ENCODE results near the gene C6orf47. TPM values are rescaled to one million over a fixed set of nuclear protein-coding genes. Genes with fewer than 3 reads are reported as not detected.

Gene C6orf47
- total and polyA plus RNA-seq, 2 of the 8 experiments (the other 6 are each of a cell fraction or from before 2014, with no cell fraction given) = 4.7 to 14.6 TPM

DNA sequence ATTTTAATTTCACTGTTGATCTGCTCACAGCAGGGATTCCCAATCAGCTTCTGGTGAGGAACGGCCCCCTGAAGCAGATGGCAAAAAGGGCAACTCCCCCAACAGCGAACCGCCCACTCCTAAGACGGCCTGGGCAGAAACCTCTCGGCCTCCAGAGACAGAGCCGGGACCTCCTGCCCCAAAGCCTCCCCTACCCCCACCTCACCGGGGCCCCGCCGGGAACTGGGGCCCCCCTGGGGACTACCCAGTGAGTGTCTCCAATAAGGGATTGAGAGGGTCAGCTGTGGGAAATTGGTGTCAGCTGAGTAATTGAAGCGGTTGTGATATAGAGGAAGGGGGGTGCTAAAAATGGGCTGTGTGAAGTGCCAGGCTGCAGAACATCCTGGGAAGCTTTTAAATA is 33.6 kb downstream of the C6orf47 start:
- DNase-seq (ENCODE audit: low read depth in 1 of 2, low spot score in 2 of 2) (no peak), FAIRE-seq (no peak)
- H3K9me3 ChIP-seq (ENCODE audit: insufficient read depth in 2 of 2, low read depth in 1 of 2, low read length in 1 of 2) = no peaks in the 10 kb centered on the region
- no peak overlapping the region for H2BK15ac ChIP-seq (ENCODE audit: low read length)
- no peak overlapping the region for H2AFZ ChIP-seq (ENCODE audit: low read length)
- H3K4me3 ChIP-seq (ENCODE audit: extremely low read depth in 1 of 4, insufficient read depth in 2 of 4, low read depth in 3 of 4, low read length in 4 of 4) = no peak overlapping the region
- H3K18ac ChIP-seq (ENCODE audit: extremely low read depth, low read length) = no peak overlapping the region
- H3K23ac ChIP-seq (ENCODE audit: insufficient read length) = no peak overlapping the region
- no peak overlapping the region for H3K4ac ChIP-seq (replicated peaks; ENCODE audit: insufficient read length, low read depth, low read length)
- H2BK120ac ChIP-seq (replicated peaks; ENCODE audit: low read depth, low read length) = no peak overlapping the region
- no peak overlapping the region for H4K91ac ChIP-seq (replicated peaks; ENCODE audit: insufficient read length, low read length)
- no peaks in the 10 kb centered on the region for H3K27me3 ChIP-seq (replicated peaks in 1 of 4; ENCODE audit: control insufficient read depth in 3 of 4, extremely low read depth in 1 of 4, insufficient read depth in 3 of 4, low read length in 3 of 4)
- no peak overlapping the region for H3K9ac ChIP-seq (replicated peaks in 1 of 4; ENCODE audit: extremely low read depth in 1 of 4, low read depth in 3 of 4, low read length in 3 of 4)
- no peak overlapping the region for H3K27ac ChIP-seq (ENCODE audit: low read depth, low read length)
- ChIA-PET POLR2A (ENCODE audit: partially characterized antibody) (interaction anchor here (0.7 to 34.9 kb wide), 9 partner anchors 9 to 187 kb away, joined by 3 to 883 read pairs (median 5); partner anchors contain the start of genes AIF1, APOM, BAG6 and C6orf47), CTCF (ENCODE audit: partially characterized antibody) (interaction anchor here (0.8 to 3.2 kb wide), 5 partner anchors 8 to 25 kb away, joined by 3 to 10 read pairs (median 4); no protein-coding TSS in a partner anchor)
- peaks cover 21% of the 10 kb centered on the region; the same call in 1 of the 2 replicates for H3K79me1 ChIP-seq (ENCODE audit: low read depth, low read length)
- no peak overlapping the region for H4K5ac ChIP-seq (ENCODE audit: insufficient read length, low read depth, low read length)
- no peak overlapping the region for H3K4me2 ChIP-seq (ENCODE audit: insufficient read depth in 1 of 2, low read depth in 2 of 2, low read length in 2 of 2)
- H3K36me3 ChIP-seq (ENCODE audit: control insufficient read depth in 2 of 4, insufficient read depth in 4 of 4, low read length in 3 of 4) = peaks cover 78 to 98% (median 89%) of the 10 kb centered on the region in 4 experiments
- H3K56ac ChIP-seq (replicated peaks; ENCODE audit: insufficient read length, low read depth, low read length) = no peak overlapping the region
- peaks cover 17 to 37% of the 10 kb centered on the region in 2 experiments for H3K79me2 ChIP-seq (ENCODE audit: control insufficient read depth in 1 of 2, insufficient read depth in 2 of 2, low read length in 2 of 2)
- H4K20me1 ChIP-seq (replicated peaks in 1 of 2; ENCODE audit: control insufficient read depth in 1 of 2, insufficient read depth in 2 of 2, low read length in 2 of 2) = peaks cover 7 to 23% of the 10 kb centered on the region in 2 experiments
- no peak overlapping the region for H4K8ac ChIP-seq (ENCODE audit: extremely low read depth, insufficient read depth, low read length)
- H2BK5ac ChIP-seq (ENCODE audit: low read depth, low read length) = no peak overlapping the region
- 89% methylated on average over 10 of the region's 10 CpGs; no CpG with 5 or more reads in 1 of the 2 experiments for WGBS, 2 experiments (ENCODE audit: extremely low coverage in 1 of 2, insufficient coverage in 1 of 2, insufficient read length in 1 of 2, insufficient replicate concordance in 2 of 2, low coverage in 1 of 2, low lambda C conversion rate in 2 of 2, missing lambda C conversion rate in 1 of 2)
- no peak overlapping the region for H2AK5ac ChIP-seq (ENCODE audit: low read depth, low read length)
- no peaks in the 10 kb centered on the region; a peak in 1 of 7 replicates for H3K4me1 ChIP-seq (replicated peaks in 1 of 4; ENCODE audit: control insufficient read depth in 3 of 4, insufficient read depth in 4 of 4, low read length in 3 of 4)
- no peak overlapping the region for H3K14ac ChIP-seq (ENCODE audit: insufficient read length)
- H2BK12ac ChIP-seq (ENCODE audit: low read depth, low read length) = no peak overlapping the region
- H2BK20ac ChIP-seq (ENCODE audit: low read length) = no peak overlapping the region
- no peaks in the 10 kb centered on the region for H3K23me2 ChIP-seq (ENCODE audit: low read depth, low read length)
- TF ChIP-seq KDM1A (IDR thresholded peaks at IDR 0.05; ENCODE audit: borderline replicate concordance, low read length) (no peak), CBX8 (IDR thresholded peaks at IDR 0.05; ENCODE audit: borderline replicate concordance, low read depth, low read length) (no peak), SIRT6 (IDR thresholded peaks at IDR 0.05; ENCODE audit: low read length) (no peak), RAD21 (IDR thresholded peaks at IDR 0.05 in 1 of 2, conservative IDR thresholded peaks at IDR 0.05 in 1 of 2; ENCODE audit: low read depth in 2 of 2, low read length in 2 of 2) (no peak), SUZ12 (IDR thresholded peaks at IDR 0.05; ENCODE audit: low read length) (no peak), BACH1 (IDR thresholded peaks at IDR 0.05; ENCODE audit: low read length) (no peak), CEBPB (IDR thresholded peaks at IDR 0.05; ENCODE audit: low read depth, low read length) (no peak), NRF1 (IDR thresholded peaks at IDR 0.05; ENCODE audit: low read depth, low read length) (no peak), TEAD4 (IDR thresholded peaks at IDR 0.05; ENCODE audit: low read depth, low read length) (no peak), YY1 (IDR thresholded peaks at IDR 0.05; ENCODE audit: low read depth, low read length) (no peak), TAF7 (optimal IDR thresholded peaks at IDR 0.05; ENCODE audit: borderline replicate concordance, low read depth, low read length) (no peak), TAF1 (IDR thresholded peaks at IDR 0.05; ENCODE audit: low read depth, low read length) (no peak)
- TF ChIP-seq, protein P1, sequence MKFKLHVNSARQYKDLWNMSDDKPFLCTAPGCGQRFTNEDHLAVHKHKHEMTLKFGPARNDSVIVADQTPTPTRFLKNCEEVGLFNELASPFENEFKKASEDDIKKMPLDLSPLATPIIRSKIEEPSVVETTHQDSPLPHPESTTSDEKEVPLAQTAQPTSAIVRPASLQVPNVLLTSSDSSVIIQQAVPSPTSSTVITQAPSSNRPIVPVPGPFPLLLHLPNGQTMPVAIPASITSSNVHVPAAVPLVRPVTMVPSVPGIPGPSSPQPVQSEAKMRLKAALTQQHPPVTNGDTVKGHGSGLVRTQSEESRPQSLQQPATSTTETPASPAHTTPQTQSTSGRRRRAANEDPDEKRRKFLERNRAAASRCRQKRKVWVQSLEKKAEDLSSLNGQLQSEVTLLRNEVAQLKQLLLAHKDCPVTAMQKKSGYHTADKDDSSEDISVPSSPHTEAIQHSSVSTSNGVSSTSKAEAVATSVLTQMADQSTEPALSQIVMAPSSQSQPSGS (IDR thresholded peaks at IDR 0.05; ENCODE audit: low read length) = no peak
